Measurements from ENCODE around the gene KIAA1586.

- TF ChIP-seq CTCF (IDR thresholded peaks at IDR 0.05) (no peak), POLR2A (IDR thresholded peaks at IDR 0.05) (no peak)
Observed at GRCh38 chr6:57102976-57103375, 56.5 kb downstream of the KIAA1586 start.
